HG03460 (cell line): ENCODE results near the gene NEDD9.
A peak's percentile ranks its signal among the peaks of the same experiment; 100 is the strongest.

Experiments
- ATAC-seq: cut with Tn5 transposase; IDR thresholded peaks from one replicate; pipeline ENCODE4 v1.9.1; 2021; ENCODE audit not compliant: unreplicated experiment

The NEDD9 gene

GRCh38 chr6:11232193-11232769 lies at the start of gene NEDD9:
TSS of gene NEDD9 (minus strand) at chr6:11232668. CDS start at chr6:11232515, 153 bp downstream.
- ATAC-seq, result peak; percentile 97

GRCh38 chr6:11282245-11282644 lies 49.8 kb upstream of the NEDD9 start:
- no peak for ATAC-seq

- ATAC-seq, result no peak
Measured at GRCh38 chr6:11280394-11280793, 47.9 kb upstream of the NEDD9 start.

GRCh38 chr6:11279284-11279689 lies 46.8 kb upstream of the NEDD9 start:
- ATAC-seq, result no peak

GRCh38 chr6:11278207-11278559 lies 45.7 kb upstream of the NEDD9 start:
- ATAC-seq, result peak; percentile 26

GRCh38 chr6:11277275-11278206 lies 45.1 kb upstream of the NEDD9 start:
- ATAC-seq, result peak; percentile 45

GRCh38 chr6:11276911-11277274 lies 44.4 kb upstream of the NEDD9 start:
- ATAC-seq, result no peak

- no peak for ATAC-seq
Measured at GRCh38 chr6:11276228-11276627, 43.8 kb upstream of the NEDD9 start.

GRCh38 chr6:11275598-11275997 lies 43.1 kb upstream of the NEDD9 start:
- peak; percentile 86 for ATAC-seq

GRCh38 chr6:11273406-11274065 lies 41.1 kb upstream of the NEDD9 start:
- ATAC-seq, result no peak

- ATAC-seq, result no peak
Measured at GRCh38 chr6:11272491-11273192, 40.2 kb upstream of the NEDD9 start.

- ATAC-seq, result no peak
Measured at GRCh38 chr6:11271228-11272020, 39.0 kb upstream of the NEDD9 start.

- no peak for ATAC-seq
Measured at GRCh38 chr6:11270030-11271027, 37.9 kb upstream of the NEDD9 start.

GRCh38 chr6:11268978-11269377 lies 36.5 kb upstream of the NEDD9 start:
- ATAC-seq, result no peak

GRCh38 chr6:11266926-11267325 lies 34.5 kb upstream of the NEDD9 start:
- ATAC-seq, result no peak

GRCh38 chr6:11265932-11266331 lies 33.5 kb upstream of the NEDD9 start:
- no peak for ATAC-seq

- no peak for ATAC-seq
Measured at GRCh38 chr6:11264100-11264499, 31.6 kb upstream of the NEDD9 start.

GRCh38 chr6:11263291-11263775 lies 30.9 kb upstream of the NEDD9 start:
- ATAC-seq, result no peak

GRCh38 chr6:11262242-11262641 lies 29.8 kb upstream of the NEDD9 start:
- ATAC-seq, result no peak
